Activated CD8-positive, alpha-beta memory T cell treated with anti-CD3 and anti-CD28 coated beads, Interleukin-2, amount 50 U/mL, for 24 hours (primary cell): ENCODE results near the gene ARHGEF25.

Experiments
- DNase-seq: peaks from one replicate; pipeline ENCODE4 v3.0.0-alpha.2; 2020; ENCODE audit errors: extremely low read depth

The ARHGEF25 gene

DNA sequence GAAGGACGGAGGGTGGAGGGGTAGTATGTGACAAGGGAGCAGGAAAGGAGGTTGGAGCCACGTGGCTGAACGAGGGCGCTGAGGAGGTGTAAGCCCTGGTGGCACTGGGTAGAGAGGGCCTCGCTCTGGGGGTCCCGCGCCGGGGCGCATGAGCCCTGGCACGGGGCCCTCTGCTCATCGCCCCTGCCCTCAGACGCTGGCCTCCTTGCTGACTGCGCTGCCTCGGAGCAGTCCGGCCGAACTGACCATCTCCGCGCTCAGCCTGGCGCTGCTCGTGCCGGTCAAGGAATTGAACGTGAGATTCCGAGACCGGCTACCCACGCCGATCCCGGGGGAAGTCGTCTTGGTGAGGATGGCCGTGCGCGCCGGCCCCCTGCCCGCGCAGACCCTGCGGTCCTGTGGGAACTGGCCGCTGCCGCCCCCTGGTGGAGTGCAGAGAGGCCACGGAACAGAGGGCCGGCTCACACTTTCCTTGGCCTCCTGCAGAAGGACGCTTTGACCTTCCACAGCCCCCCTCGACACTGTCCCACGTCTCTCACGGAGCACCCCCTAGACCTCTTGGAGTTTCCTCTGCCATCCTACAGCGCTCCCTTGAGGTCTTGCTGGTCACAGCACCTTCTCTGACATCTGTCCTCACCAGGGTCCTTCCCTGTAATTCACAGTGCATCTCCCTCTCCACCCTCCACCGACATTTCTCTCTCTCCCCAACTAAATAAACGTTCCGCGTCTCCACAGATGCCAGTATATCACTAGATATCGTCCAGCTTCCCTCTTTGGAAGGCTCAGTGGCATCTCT, 10.5 kb downstream of the ARHGEF25 start:
- DNase-seq = no peak

DNA sequence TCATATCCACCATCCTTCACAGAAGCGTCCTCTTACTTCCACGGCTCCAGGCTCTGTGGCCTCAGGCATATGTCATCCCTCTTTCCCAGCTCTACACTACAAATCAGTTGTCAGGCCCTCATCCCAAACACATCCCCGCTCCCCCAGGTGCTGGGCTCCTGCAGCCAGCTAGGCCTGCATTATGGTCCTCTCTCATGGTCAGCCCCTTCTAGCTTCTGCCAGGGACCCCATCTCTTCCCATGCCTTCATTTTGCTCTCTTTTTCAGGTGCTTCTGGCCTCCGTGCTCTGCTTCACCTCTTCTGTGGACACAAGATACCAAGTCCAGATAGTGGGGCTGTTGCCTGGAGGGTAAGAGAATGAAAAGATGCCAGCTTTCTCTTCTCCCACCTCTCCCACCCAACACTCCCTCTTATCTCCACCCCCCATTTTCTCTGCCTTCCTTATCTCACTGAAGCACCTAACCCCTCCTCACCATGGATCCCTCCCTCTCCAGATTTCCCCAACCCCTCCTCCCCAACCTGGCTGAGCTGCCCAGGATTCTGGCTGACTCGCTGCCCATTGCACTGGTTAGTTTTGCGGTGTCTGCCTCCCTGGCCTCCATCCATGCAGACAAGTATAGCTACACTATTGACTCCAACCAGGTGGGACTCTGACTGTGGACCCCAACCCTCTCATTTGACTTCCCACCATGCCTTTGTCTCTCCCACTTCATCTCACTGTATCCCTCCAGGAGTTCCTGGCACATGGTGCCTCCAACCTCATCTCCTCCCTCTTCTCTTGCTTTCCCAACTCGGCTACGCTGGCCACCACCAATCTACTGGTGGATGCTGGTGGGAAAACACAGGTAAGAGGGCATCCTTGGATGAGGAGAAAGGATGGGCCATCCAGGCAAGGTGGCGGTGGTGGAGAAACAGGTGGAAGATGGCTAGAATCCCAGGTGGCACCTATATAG, 11.3 kb downstream of the ARHGEF25 start:
- no peak for DNase-seq

DNA sequence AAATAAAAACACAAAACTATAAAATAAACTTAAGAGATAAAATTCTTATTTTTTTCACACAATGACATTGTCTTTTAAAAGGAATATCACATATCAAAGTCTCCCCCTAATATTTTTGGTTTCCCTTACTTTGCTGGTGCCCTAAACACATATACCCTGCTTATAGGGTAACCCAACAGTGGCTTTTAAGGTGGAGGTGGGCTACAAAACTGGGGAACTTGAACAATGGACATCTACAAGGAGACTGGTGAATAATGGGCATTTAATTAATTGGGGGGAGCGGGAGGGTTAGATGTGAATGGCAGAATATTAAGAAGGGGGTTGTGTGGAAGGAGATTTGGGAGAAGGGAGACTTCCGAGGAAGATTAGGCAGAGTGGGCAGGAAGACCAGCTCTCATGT, 12.2 kb downstream of the ARHGEF25 start:
- DNase-seq = no peak

DNA sequence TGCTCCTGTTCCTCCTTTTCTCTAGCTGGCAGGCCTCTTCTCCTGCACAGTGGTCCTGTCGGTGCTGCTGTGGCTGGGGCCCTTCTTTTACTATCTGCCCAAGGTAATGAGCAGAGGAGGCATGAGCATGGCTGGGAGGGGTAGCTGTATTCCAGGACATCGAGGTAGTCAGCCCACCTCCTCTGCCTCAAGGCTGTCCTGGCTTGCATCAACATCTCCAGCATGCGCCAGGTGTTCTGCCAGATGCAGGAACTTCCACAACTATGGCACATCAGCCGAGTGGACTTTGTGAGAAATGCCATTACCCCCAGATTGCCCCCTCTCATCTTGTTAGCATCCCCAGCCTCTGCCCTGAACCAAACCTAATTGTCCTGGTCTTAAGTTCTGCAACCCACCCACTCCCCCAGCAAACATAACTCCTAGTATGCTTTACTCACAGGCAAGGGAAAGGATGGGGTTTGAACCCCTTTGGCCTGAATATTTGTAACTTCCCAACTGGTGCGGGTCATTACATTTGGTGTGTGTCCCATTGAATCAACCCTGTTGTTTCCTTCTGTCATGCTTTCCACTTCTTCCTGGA, 12.7 kb downstream of the ARHGEF25 start:
- DNase-seq = no peak

DNA sequence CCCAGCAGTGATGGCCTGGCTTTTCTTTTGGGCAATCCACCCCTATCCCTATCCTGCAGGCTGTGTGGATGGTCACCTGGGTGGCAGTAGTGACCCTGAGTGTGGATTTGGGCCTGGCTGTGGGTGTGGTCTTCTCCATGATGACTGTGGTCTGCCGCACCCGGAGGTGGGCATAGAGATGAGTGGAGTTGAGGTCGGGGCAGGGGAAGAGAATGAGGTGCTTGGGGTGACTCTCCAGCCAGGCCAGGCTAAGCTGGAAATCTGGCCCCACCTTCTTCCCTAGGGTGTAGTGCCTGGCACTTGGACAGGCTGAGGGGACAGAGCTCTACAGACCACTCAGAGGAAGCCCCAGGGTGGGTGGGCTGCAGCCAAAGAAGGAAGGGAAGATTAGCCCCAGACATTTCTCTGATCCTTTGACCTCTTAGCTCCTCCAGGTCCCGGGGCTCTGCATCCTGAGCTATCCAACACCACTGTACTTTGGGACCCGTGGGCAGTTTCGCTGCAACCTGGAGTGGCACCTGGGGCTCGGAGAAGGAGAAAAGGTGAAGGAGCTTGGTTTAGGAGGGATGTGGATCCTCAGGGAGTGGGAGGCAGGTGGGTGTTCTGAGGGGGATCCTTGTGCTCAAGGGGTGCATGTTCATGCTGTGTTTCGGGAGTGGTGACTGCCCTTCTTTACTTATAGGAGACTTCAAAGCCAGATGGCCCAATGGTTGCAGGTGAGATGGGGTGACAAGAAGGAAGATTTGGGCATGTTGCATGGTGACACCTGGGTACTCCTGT, 13.4 kb downstream of the ARHGEF25 start:
- DNase-seq = no peak

DNA sequence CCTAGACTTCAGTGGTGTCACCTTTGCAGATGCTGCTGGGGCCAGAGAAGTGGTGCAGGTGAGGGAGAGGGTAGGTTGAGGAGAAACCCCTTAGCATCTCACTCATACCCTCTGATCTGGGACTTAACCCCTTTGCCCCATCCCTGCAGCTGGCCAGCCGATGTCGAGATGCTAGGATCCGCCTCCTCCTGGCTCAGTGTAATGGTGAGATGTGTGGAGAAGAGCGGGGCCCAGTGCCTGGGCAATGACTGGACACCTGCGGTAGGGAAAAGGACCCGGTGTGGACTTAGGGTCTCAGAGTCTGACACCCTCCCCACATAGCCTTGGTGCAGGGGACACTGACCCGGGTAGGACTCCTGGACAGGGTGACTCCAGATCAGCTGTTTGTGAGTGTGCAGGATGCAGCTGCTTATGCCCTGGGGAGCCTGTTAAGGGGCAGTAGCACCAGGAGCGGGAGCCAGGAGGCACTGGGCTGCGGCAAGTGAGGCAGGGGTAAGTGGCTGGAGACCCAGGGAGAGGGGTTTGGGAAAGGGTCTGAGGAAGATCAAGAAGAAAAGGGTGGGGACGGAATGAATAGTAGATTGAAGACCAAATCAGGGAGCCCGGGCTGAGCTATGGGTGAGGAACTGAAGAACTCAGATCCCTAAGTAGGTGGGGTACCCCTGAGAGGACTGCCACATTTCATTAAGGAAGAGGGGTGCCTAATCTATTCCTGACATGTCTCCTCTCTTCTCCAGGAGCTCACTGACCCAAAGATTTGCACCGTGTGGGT, 14.2 kb downstream of the ARHGEF25 start:
- no peak for DNase-seq

DNA sequence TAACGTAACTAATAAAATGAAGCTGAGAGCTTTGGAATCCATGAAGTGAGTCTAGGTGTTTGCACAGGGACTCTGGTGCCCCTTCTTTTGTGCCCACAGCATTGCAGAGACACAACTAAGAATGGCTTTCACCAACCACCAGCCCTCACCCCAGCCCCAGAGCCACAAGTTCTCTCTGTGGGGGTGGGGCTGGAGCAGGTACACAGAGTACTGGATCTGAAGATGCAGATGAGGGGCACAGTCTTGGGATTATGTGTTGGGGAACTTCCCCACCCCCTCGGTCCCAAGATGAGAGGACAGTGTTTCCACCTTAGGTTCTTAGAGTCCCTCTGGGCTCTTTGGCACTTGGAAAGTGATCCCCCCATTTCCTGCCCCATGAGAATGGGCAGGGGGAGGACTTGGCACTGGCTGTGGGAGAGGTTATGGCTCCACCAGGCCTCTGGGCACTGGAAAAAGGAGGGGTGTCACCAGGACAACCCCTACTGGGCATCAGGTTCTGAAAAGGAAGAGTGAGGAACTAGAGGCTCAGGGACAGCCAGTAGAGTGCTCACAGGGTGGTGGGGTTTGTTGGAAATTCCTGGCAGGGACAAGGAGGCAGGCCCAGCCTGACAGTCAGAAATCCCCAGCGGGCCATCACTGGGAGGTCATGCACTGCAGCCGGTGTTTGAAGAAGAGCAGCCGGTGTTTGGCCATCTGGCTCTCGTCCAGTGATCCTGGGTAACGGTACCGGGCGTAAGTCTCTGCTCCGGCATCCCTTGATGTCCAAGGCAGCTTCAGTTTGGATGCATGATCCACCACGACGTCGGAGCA, 15.1 kb downstream of the ARHGEF25 start:
- no peak for DNase-seq

DNA sequence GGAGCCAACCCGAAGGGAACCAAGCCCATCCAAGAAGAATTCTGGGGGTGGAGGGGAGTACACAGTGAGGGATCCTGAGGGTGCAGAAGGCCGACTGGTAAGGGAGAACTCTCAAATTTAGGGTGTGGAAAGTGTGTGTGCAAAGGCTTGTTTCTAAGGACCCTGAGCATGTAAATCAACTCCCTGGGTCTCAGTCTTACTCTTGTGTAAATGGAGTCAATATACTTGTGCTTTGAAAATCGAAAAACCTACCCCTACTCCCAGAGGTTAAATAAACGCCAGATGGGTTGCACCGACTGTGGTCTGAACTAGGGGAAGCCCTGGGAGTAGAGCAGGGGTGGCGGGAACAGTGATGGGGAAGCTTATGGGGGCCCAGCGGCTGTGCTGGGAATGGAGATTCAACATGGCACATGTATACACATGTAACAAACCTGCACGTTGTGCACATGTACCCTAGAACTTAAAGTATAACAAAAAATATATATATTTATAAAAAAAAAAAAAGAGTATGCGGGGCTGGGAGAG, 15.7 kb downstream of the ARHGEF25 start:
- DNase-seq = no peak

DNA sequence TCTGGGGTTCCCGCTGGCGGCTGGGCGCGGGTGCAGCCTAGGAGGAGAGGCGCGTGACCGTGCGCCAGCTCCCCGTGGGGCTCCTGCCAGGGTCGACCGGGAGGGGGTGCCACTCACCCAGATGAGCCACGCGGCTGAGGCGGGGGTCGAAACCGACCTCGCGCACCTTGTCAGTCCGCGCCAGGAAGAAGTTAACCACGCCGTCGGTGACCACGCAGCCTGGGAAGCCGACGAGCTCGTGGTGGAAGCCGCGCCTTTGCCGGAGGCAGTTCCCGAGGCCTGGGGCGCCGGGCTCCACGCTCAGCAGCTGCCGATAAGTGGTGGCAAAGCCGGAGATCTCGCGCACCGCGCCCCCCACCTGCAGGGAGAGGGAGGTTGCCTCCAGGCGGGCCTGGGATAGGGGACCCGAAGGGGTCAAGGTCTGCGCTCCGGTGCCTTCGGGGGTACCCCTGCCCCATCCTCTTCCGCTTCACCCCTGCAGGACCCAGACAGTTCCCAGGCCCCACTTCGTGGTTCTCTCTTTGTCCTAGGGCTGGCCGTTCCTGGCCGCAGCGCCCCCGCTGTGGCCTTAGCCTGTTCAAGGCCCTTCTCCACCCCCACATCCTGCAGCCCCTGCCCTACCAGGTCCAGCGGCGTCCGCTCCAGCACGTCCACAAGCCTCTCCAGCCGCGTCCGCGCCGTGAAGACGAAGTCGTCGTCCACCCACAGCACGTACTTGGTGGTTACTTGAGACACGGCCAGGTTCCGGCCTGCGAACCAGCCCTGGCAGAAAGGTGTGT, 16.5 kb downstream of the ARHGEF25 start:
- no peak for DNase-seq

DNA sequence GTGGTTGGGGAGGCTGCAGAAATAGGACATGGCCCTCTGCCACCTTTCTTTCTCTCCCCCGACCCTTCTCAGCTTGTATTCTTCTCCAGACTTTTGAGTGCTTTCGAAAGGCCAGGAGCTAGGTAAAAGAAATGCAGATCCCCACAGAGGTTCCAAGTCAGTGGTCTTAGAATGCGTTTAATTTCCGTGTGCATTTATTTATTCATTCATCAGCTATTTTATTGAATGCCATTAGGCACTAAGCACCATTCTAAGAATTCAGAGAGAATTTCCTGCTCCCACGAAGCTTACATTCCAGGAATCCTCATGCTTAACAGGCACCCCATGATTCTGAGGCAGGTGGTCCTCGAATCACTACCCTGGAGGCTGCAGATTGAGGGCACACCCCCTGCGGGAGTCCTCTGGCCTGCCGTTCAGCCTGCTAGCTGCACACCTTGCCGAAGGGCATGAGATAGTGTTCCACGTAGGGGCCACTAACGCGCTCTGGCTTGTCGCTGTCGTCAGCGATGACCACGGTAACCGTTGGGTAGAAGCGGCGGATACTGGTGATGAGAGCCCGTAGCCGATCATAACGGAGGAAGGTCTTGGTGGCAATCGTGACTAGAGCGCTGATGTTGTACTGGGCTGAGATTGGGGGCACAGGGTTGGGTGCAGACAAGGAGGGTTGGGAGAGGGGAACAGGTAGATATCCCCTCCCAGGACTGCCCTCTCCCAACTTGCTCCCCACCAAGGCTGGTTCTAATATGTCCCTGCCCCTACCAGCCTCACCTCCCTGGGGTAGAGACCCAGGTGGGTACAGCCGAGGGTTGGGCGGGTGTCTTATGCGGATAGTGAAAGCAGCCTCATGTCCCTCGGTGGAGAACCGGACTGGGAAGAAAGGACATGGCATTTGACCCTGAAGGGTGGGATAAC, 17.3 kb downstream of the ARHGEF25 start:
- no peak for DNase-seq

DNA sequence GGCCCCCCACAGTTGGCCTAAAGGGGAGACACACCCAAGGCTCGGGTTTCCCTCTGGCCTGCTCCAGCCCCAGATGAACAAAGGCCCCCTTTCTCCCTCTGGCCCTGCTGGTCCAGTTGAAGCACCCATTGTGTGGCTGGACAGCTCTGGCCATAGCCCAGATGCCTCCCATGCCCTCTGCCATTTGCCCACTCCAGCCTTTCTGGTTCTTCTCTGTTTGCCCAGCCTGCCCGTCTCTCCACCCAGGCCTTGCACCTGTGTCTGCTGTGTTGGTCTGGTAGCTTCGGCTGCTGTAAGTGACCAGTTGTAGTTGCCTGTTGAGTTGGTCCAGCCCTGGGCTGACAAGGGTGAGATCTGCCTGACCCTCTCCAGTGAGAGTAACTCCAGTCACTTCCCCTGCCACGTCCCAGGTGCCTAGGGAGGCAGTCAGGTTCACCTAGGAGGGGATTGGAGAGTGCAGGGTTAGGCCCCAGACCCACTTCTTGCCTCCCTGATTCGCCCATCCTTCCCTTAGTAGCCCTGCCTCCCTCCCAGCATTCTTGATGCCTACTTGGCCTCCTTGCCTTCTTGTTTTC, 18.7 kb downstream of the ARHGEF25 start:
- no peak for DNase-seq

DNA sequence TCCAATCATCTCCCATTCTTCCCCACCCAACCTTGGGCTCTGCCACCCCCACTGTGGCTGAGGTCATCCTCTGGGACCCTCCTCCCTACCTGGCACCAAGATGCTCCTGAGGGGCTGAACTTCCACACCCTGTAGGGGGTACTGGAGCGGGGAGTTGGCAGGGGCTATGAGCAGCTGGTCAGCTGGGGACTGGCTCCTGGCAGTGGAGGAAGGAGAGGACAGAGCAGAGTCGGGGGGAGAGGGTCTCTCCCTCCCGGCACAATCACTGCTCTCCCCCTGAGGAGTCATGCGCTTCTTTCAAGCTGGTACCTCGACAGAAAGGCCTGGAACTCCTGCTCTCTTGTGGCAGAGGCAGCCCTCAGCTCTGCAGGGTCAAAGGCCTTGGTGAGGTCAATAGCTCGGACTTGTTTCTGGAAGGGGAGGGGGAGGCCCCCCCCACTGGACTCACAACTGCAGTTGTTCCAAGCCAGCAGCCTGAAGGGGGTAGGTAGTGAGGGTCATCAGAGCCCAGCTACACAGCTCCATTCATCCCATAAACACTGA, 19.7 kb downstream of the ARHGEF25 start:
- DNase-seq = no peak

DNA sequence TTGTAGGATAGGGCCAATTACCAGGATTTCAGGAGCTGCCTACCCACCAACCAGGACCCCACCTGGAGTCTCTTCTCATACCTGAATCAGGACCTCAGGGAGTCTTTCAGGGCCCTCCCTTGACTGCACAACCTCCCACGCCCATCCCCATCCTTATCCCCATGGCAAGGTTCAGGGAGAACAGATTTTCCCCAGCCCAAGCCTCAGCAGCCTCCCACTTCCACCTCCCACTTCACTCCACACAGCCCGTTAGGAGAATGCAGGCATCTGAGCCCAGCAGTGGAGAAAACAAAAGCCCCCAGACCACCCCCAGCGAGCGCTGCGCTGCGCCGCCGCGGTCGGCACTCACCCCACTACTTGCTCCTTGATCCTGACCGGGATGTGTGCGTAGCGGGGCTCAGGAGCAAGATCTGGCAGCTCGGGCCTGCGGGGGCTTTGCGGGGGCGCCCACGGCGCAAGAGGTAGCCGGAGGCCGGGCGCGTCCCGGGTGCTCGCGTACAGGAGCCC, 20.4 kb downstream of the ARHGEF25 start:
- no peak for DNase-seq

DNA sequence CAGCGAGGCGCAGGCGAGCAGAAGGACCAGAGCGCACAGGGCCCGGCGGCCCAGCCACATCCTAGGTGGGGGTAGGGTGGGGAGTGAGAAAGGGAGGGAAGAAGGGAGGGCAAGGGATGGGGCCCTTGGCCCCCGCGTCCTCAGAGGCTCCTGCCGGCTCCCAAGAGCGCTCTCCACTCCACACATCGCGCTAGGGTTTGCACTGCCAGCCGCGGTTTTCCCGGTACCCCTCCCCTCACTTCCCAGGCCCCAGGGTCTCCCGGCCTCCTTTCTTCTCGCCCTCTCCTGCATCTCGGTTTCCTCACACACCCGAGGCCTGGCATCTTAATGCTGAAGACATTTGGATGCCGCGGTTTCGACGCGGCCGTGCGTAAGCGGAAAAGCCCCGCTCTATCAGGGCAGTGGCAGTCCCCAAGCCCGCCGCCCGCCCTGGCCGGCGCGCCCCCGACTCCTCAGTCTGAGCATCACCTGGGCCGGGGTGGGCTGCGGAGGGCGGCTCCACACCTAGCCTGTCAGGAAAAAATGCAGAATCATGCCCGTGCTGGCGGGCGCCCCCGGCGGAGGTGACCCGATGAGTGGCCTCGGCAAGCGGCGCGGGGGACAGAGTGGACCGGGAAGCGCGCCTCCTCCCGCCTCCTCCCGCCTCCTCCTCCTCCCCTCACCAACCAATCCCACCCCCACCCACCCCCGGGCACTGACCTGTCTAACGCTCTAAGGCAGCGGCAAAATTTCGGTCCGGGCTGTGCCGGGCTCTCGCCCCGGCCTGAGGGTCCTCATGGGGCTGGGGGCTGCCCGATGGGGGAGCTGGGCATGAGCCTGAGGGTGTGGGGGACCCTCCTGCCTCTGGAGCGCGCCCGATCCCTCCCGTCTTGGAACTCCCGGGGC, 21.1 kb downstream of the ARHGEF25 start:
- no peak for DNase-seq

DNA sequence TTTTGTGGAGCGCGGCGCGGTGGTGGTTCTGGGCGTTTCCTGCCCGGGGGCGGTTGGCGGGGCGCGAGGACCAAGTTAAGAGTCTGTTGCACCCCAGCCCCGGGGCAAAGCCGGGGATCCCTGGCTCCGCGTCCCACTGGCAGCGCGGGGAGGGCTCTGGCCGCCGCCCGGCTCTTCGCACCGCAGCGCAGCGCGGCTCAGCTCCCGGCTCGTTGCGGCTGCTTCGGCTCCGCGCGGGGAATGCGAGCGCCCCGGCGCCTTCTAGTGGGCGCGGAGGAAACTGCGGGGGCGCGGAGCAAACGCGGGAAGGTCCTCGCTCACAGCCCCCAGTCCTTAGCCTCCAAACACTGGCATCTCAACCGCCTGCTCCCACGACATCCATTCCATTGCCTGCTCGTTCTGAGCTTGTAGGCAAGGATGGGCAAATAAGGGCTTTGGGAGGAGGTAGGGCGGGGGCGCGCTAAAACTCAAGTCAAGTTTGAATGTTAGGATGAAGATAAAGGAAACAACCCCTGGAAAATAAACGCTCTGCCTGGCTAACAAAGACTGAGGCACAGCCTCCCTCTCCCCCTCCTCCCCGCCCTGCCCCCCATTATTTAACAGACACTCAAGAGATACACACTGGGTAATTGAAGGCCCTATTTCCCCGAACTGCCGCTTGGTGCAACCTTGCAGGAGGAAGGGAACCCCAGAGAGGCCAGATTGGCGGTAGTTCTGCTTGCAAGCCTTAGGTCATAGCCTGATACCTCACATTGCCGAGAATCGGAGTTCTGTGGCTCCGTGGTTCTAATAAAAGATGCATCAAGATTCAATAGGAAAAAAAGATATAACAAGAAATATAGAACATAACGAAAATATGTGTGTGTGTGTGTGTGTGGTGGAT, 22.0 kb downstream of the ARHGEF25 start, which contains the start of gene B4GALNT1:
B4GALNT1 (minus strand) TSS at position 244 of the 883 bp plus-strand sequence. CDS start 1,069 bp downstream, outside the sequence.
- no peak for DNase-seq
